K562 (cell line): ENCODE data around the gene FAM20B. TPM values are rescaled to one million over a fixed set of nuclear protein-coding genes. Genes with fewer than 3 reads are reported as not detected.

Experiments used
- ARID2 ChIP-seq: fragments of 450-650 bp; IDR thresholded peaks from 2 replicates; pipeline ENCODE4 v1.6.1; 2017; ENCODE audit warnings: antibody characterized with exemption, mild to moderate bottlenecking
- CREM ChIP-seq: IDR thresholded peaks from 2 replicates; pipeline ENCODE4 v1.6.1; 2014; ENCODE audit warnings: antibody characterized with exemption, low read depth
- CTCF ChIP-seq, 3 experiments: IDR thresholded peaks in 2 of 3; conservative IDR thresholded peaks in 1 of 3; 2 replicates each; pipeline ENCODE4 v1.5.1; 2011 to 2012; ENCODE audit warnings: low read length in 3 of 3, mild to moderate bottlenecking in 3 of 3, control low read depth in 2 of 3, improper control_type of control experiment in 1 of 3, inconsistent platforms in 1 of 3, low read depth in 1 of 3, mixed read lengths in 1 of 3, moderate library complexity in 1 of 3; ENCODE audit not compliant: insufficient read depth in 2 of 3
- KDM4B ChIP-seq, 2 experiments: fragments of 450-650 bp in 1 of 2; sonication (generic) in 1 of 2; IDR thresholded peaks; 2 replicates each; pipeline ENCODE4 v1.6.1; 2016 to 2017; ENCODE audit warnings: borderline replicate concordance in 2 of 2, antibody characterized with exemption in 1 of 2, low read depth in 1 of 2, mild to moderate bottlenecking in 1 of 2
- KLF16 ChIP-seq: IDR thresholded peaks from 2 replicates; pipeline ENCODE4 v1.6.1; 2016; ENCODE audit warnings: antibody characterized with exemption
- MYBL2 ChIP-seq, 2 experiments: fragments of 450-650 bp in 1 of 2; sonication (generic) in 1 of 2; formaldehyde crosslinking in 1 of 2; IDR thresholded peaks; 2 replicates each; pipeline versions ENCODE4 v1.6.1 to v1.8.1; 2017 to 2022; ENCODE audit warnings: borderline replicate concordance in 1 of 2, inconsistent platforms in 1 of 2, low read depth in 1 of 2, mild to moderate bottlenecking in 1 of 2, missing genetic modification reagents in 1 of 2, moderate library complexity in 1 of 2
- NRF1 ChIP-seq, 2 experiments: fragments of 450-650 bp; IDR thresholded peaks in 1 of 2; conservative IDR thresholded peaks in 1 of 2; 2 replicates each; pipeline ENCODE4 v1.6.1; 2014; ENCODE audit warnings: mild to moderate bottlenecking in 2 of 2
- RERE ChIP-seq: sonication (generic); formaldehyde crosslinking; IDR thresholded peaks from 2 replicates; pipeline ENCODE4 v1.8.0; 2023; ENCODE audit warnings: missing genetic modification reagents, mild to moderate bottlenecking, borderline replicate concordance
- SRSF7 ChIP-seq: fragments of 200-400 bp; formaldehyde crosslinking; optimal IDR thresholded peaks from 2 replicates; pipeline ENCODE3; 2017; ENCODE audit warnings: mild to moderate bottlenecking, low read depth, low read length
- STAG1 ChIP-seq: sonication (generic); formaldehyde crosslinking; IDR thresholded peaks from 2 replicates; pipeline ENCODE4 v1.5.0; 2020; ENCODE audit warnings: missing genetic modification reagents, borderline replicate concordance
- XRCC5 ChIP-seq: fragments of 200-400 bp; formaldehyde crosslinking; IDR thresholded peaks from 2 replicates; pipeline ENCODE4 v1.6.1; 2017; ENCODE audit warnings: low read depth, mild to moderate bottlenecking, low read length
- ZNF134 ChIP-seq: fragments of 250-450 bp; sonication (Bioruptor Pico); conservative IDR thresholded peaks from 2 replicates; pipeline ENCODE4 v1.4.0; 2020
- ZNF143 ChIP-seq: sonication (generic); formaldehyde crosslinking; IDR thresholded peaks from 2 replicates; pipeline ENCODE4 v1.9.0; 2022; ENCODE audit warnings: mild to moderate bottlenecking, missing genetic modification reagents
- ZNF197 ChIP-seq: fragments of 200-800 bp; sonication (Bioruptor generic); IDR thresholded peaks from 2 replicates; pipeline ENCODE4 v1.6.1; 2016; ENCODE audit warnings: low read depth, missing genetic modification characterization, missing compliant biosample characterization
- ZNF584 ChIP-seq: fragments of 200-800 bp; sonication (Bioruptor generic); IDR thresholded peaks from 2 replicates; pipeline ENCODE4 v1.6.1; 2016; ENCODE audit warnings: low read depth, mild to moderate bottlenecking, missing genetic modification characterization, missing compliant biosample characterization
- ZNF75A ChIP-seq: fragments of 450-650 bp; formaldehyde crosslinking; IDR thresholded peaks from 2 replicates; pipeline ENCODE4 v1.4.0; 2020; ENCODE audit warnings: mild to moderate bottlenecking
- ZNF764 ChIP-seq: fragments of 250-450 bp; sonication (Bioruptor Pico); IDR thresholded peaks from 2 replicates; pipeline ENCODE4 v1.4.0; 2020; ENCODE audit warnings: low read depth, mild to moderate bottlenecking, moderate library complexity
- polyA plus RNA-seq, 8 experiments: library from polyadenylated mRNA; depleted of rRNA in 4 of 8; stranded (reverse) in 5 of 8; unstranded in 3 of 8; fragments of >200 nt; fragmentation: Nextera tagmentation in 2 of 8; fragmentation: Illumina TruSeq in 1 of 8; extraction: Ambion mirVana in 2 of 8; extraction: Trizol in 1 of 8; gene quantifications; 2 replicates each; pipeline versions ENCODE4 v1.2.1 to v1.2.3, GENCODE V29; 2011 to 2014; ENCODE audit warnings: inconsistent platforms in 1 of 8, missing spikeins in 1 of 8
- total RNA-seq, 7 experiments: library from RNA; depleted of rRNA in 6 of 7; stranded (reverse); fragments of >200 nt in 6 of 7; fragmentation: Illumina TruSeq in 2 of 7; extraction: Trizol in 2 of 7; gene quantifications; 2 replicates each; pipeline versions ENCODE4 v1.2.1 to v1.2.3, GENCODE V29; 2011 to 2021; ENCODE audit warnings: low replicate concordance in 1 of 7
- TF ChIP-seq, protein P1 (sequence below): fragments of 250-450 bp; sonication (Bioruptor Pico); IDR thresholded peaks from 2 replicates; pipeline ENCODE4 v1.8.0; 2022; ENCODE audit warnings: inconsistent platforms, mild to moderate bottlenecking, moderate library complexity, borderline replicate concordance

The FAM20B gene
- total and polyA plus RNA-seq, 9 of the 15 experiments (the other 6 are each of a cell fraction or from before 2014, with no cell fraction given) = 7.2 to 67.5 (median 42.9) TPM

DNA sequence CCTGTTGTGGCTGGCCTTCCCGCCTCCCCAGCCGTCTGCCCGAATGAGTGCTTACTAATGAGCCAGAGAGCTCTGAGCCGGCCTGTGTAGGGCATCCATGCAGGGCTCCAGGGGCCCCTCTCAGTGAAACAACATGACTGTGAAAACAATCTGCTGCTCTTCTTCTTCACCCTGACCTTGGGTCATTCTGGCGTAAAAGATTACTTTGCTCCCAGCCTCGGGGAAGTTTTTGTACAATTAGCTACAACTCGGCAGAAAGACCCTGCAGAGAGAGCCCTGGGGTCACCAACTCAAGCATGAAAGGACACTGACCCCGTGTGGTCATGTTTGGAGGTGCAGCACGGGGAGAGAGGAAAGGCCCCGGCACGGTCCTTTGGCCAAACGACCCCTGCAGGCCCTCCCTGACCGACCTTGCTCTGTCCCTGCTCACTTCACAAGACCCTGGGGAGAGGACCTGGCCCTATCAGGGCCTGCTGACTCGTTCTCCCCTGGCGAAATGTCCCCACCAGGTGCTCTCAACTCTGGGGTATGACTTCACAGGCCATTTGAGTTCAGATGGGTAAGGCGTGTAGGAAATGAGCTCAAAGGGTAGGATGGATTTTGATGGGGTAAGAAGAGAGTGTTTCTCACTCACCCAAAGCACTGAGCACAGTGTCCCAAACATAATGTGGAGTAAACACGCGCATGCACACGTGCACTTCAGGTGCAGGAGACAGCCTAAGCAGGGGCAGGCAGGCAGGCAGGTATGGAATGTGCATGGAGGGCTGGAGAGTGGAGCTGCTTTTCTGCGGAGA lies 22.9 kb upstream of the FAM20B start (continued):
- TF ChIP-seq RERE (CRISPR knock-in tag) (no peak), NRF1 (conservative IDR thresholded peaks at IDR 0.05 in 1 of 2, IDR thresholded peaks at IDR 0.05 in 1 of 2) (peak in 1 of 2 experiments; percentile 8; a peak in 1 of 4 replicates), CREM (peak; percentile 12; the same call in 1 of the 2 replicates), CTCF (IDR thresholded peaks at IDR 0.05 in 2 of 3, conservative IDR thresholded peaks at IDR 0.05 in 1 of 3; ENCODE audit: insufficient read depth in 2 of 3, low read depth in 1 of 3, low read length in 3 of 3) (peak; percentile 95 to 99 (median 97)), KDM4B (IDR thresholded peaks at IDR 0.05; ENCODE audit: borderline replicate concordance in 2 of 2, low read depth in 1 of 2) (no peak), ZNF197 (CRISPR knock-in tag) (no peak), ZNF764 (peak; percentile 98), STAG1 (peak; percentile 60; the same call in 1 of the 2 replicates), ZNF143 (CRISPR knock-in tag) (no peak), ZNF75A (CRISPR knock-in tag) (no peak), SRSF7 (no peak), KLF16 (peak; percentile 49; the same call in 1 of the 2 replicates), XRCC5 (peak; percentile 62; the same call in 1 of the 2 replicates), MYBL2 (IDR thresholded peaks at IDR 0.05; ENCODE audit: low read depth) (no peak), MYBL2 (CRISPR knock-in tag; IDR thresholded peaks at IDR 0.05; ENCODE audit: borderline replicate concordance) (no peak), ZNF584 (CRISPR knock-in tag) (no peak), ZNF134 (CRISPR knock-in tag) (no peak), ARID2 (peak; percentile 88)
- TF ChIP-seq, protein P1, sequence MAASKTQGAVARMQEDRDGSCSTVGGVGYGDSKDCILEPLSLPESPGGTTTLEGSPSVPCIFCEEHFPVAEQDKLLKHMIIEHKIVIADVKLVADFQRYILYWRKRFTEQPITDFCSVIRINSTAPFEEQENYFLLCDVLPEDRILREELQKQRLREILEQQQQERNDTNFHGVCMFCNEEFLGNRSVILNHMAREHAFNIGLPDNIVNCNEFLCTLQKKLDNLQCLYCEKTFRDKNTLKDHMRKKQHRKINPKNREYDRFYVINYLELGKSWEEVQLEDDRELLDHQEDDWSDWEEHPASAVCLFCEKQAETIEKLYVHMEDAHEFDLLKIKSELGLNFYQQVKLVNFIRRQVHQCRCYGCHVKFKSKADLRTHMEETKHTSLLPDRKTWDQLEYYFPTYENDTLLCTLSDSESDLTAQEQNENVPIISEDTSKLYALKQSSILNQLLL = no peak
